ENCODE data around the gene GATA5. TPM values are rescaled to one million over a fixed set of nuclear protein-coding genes. Genes with fewer than 3 reads are reported as not detected.

The GATA5 gene
- total RNA-seq, 1 experiment from 2014 or later = 0.55 TPM

DNA sequence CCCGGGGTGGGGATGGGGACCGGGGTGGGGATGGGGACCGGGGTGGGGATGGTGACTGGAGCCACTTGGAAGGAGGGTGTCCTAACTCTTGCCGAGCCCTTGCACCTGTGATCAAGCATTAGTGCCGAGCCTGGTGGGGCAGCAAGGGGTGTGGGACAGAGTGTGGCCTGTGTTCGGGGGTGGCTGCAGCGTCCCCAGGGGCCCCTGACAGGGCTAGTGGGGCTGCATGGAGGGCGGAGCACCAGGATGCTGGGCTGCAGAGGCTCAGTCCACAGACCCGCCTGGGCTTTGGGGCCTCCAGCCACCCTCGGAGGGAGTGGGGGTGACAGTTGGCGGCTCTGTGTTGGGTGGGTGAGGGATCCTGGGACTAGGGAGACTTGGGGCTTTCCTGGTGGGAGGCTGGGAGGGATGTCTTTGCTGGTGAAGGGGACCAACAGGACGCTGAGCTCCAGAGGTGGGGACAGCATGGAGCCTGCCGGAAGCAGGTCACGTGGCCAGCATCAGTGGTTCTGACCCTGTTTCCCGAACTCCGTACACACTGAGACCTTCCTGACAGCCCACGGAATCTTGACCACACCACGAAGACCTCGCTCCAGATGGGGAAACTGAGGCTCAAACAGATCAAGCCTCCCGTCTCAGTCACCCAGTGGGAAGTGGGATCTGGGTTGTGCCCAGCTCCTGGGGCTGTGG, 53.0 kb downstream of the GATA5 start:
- Histone ChIP-seq H3K4me3 (ENCODE audit: insufficient read depth, low read depth, low read length) (no peak overlapping the region), H3K36me3 (replicated peaks; ENCODE audit: control insufficient read depth, insufficient read depth, low read length) (no peaks in the 10 kb centered on the region), H3K27me3 (ENCODE audit: control insufficient read depth, insufficient read depth, low read length) (no peaks in the 10 kb centered on the region)
- no peak for DNase-seq

DNA sequence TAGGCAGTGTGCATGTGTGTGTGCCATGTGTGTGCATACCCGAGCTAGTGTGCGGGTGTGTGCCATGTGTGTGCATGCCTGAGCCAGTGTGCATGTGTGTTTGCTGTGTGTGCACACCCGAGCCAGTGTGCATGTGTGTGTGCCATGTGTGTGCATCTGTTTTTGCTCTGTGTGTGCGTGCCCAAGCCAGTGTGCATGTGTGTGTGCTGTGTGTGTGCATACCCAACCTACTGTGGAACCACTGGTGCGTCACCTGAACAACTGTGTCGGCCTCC, 54.1 kb downstream of the GATA5 start:
- no peak for DNase-seq
- H3K36me3 ChIP-seq (replicated peaks; ENCODE audit: control insufficient read depth, insufficient read depth, low read length) = no peaks in the 10 kb centered on the region
- H3K4me3 ChIP-seq (ENCODE audit: insufficient read depth, low read depth, low read length) = no peak overlapping the region
- H3K27me3 ChIP-seq (ENCODE audit: control insufficient read depth, insufficient read depth, low read length) = no peaks in the 10 kb centered on the region

DNA sequence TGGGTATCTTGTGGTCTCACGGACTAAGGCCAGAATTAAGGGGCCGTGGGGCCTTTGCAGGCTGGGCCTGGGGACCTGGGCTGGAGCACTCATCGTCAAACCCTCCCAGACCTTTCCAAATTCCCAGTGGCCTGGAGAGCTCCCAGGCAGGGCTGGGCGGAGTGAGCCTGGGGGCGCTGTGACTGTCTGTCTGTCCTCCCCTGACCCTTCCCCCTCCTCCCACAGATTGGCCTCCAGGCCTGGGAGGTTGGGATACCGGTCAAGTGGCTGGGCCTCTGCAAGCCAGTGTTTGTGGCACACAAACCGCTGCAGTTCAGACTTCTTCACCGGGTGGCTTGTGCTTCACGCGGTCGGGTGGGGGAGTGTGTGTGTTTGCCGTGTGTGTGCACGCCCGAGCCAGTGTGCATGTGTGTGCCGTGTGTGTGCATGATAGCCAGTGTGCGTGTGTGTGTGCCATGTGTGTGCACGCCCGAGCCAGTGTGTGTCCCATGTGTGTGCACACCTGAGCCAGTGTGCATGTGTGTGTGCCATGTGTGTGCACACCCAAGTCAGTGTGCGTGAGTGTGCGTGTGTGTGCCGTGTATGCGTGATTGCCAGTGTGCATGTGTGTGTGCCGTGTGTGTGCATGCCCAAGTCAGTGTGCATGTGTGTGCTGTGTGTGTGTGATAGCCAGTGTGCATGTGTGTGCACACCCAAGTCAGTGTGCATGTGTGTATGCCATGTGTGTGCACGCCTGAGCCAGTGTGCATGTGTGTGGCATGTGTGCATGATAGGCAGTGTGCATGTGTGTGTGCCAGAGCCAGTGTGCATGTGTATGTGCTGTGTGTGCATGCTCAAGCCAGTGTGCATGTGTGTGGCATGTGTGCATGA, 54.7 kb downstream of the GATA5 start:
- Histone ChIP-seq H3K27me3 (ENCODE audit: control insufficient read depth, insufficient read depth, low read length) (no peaks in the 10 kb centered on the region), H3K4me3 (ENCODE audit: insufficient read depth, low read depth, low read length) (no peak overlapping the region), H3K36me3 (replicated peaks; ENCODE audit: control insufficient read depth, insufficient read depth, low read length) (no peaks in the 10 kb centered on the region)
- peak; percentile 78 for DNase-seq

DNA sequence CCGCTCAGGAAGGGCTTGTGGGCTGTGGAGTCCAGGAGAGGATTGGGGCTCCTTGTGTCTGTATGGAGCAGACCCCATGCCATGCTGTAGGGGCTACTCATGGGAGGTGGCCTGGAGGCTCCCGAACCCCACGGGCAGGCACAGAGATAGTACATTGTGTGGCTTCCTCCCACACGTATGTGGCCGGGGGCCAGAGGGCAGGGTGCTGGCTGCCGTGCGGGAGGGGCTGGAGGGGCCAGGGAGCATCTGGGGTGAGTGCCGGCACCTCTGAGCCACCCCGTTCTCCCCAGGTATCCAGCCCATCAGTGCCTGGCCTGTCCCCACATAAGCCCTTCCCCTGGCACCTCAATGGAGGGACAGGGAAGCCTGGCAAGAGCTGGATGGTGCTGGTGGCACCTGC, 56.0 kb downstream of the GATA5 start:
- no peaks in the 10 kb centered on the region for H3K36me3 ChIP-seq (replicated peaks; ENCODE audit: control insufficient read depth, insufficient read depth, low read length)
- no peak for DNase-seq
- H3K4me3 ChIP-seq (ENCODE audit: insufficient read depth, low read depth, low read length) = no peak overlapping the region
- no peaks in the 10 kb centered on the region for H3K27me3 ChIP-seq (ENCODE audit: control insufficient read depth, insufficient read depth, low read length)

- H3K27me3 ChIP-seq (ENCODE audit: control insufficient read depth, insufficient read depth, low read length) = no peaks in the 10 kb centered on the region
- H3K4me3 ChIP-seq (ENCODE audit: insufficient read depth, low read depth, low read length) = no peak overlapping the region
- DNase-seq = peak; percentile 65
- H3K36me3 ChIP-seq (replicated peaks; ENCODE audit: control insufficient read depth, insufficient read depth, low read length) = no peaks in the 10 kb centered on the region
Measured at GRCh38 chr20:62418709-62419487, 56.9 kb downstream of the GATA5 start.

DNA sequence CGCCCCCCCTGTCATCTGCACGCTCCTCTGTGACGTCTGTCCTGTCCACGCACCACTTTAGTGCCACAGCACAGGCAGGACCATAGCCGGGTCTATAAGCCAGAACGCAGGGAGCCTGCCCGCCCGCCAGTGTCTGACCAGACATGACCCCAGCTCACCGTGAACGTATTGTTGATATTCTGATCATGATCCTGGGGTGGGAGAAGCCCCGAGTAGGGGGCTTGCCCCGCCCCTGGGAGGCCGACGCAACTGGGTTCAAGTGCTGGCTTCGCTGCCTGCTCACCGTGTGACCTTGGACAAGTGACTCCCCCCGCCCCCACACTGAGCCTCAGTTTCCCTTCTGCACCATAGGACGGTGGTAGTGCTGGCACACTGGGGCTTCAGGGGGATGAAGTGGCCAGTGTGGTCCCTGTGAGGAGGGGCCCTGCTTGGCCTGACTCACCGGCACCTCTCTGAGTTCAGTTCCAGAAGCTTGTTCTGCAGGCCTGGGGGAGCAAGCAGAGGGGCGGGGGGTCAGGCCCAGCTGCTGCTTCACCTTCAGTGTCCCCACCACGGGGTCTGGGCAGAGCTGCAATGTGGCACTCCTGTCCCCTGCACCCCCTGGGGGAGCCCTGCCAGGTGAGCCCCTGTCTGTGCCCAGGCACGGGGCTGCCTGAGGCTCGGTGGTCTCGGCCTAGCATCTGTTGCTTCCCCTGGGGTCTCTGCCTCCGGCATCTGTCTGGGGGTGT, 57.6 kb downstream of the GATA5 start:
- peak; percentile 60 for DNase-seq
- no peak overlapping the region for H3K4me3 ChIP-seq (ENCODE audit: insufficient read depth, low read depth, low read length)
- H3K27me3 ChIP-seq (ENCODE audit: control insufficient read depth, insufficient read depth, low read length) = no peaks in the 10 kb centered on the region
- H3K36me3 ChIP-seq (replicated peaks; ENCODE audit: control insufficient read depth, insufficient read depth, low read length) = no peaks in the 10 kb centered on the region

DNA sequence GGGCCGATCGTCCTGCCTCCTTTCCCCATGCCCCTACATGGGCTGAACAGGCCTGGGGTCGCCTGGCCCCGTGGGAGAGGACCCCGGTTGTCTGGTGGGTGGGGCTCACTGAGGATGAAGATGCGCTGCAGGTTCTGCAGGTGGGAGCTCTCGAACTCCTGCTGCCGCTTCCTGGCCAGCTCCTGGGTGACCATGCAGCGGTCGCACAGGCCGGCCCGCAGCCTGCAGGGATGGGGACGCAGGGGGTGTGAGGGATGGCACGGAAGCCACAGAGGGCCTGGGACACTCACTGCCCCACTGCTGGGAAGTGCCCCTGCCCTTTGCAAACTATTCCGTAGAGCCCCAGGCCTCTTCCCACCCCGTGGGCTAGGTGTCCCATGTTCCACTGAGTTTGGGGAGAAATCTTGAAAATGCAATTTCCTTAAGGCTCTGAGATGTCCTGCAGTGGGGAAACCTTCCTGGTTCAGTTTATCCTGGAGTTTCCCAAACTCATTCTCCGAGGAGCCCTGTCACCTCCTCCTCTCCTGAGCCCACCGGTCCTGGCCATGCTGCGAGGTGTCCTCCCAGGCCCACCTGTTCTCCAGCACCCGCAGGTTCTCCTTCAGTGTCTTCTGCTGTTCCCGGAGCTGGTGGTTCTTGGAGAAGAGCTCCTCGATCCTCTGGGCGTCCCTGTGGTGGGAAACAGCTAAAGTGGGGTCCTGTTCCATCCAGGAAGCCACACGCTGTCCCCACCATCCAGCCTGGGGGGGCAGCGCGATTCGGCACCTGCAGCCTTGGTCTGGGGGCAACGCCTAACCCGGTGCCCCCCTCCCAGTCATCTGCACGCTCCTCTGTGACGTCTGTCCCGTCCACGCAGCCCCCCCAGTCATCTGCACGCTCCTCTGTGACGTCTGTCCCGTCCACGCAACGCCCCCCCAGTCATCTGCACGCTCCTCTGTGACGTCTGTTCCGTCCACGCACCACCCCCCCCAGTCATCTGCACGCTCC, 58.9 kb downstream of the GATA5 start:
- peak; percentile 72 for DNase-seq
- Histone ChIP-seq H3K36me3 (replicated peaks; ENCODE audit: control insufficient read depth, insufficient read depth, low read length) (no peaks in the 10 kb centered on the region), H3K4me3 (ENCODE audit: insufficient read depth, low read depth, low read length) (no peak overlapping the region), H3K27me3 (ENCODE audit: control insufficient read depth, insufficient read depth, low read length) (no peaks in the 10 kb centered on the region)

- Histone ChIP-seq H3K27me3 (ENCODE audit: control insufficient read depth, insufficient read depth, low read length) (no peaks in the 10 kb centered on the region), H3K4me3 (ENCODE audit: insufficient read depth, low read depth, low read length) (no peak overlapping the region), H3K36me3 (replicated peaks; ENCODE audit: control insufficient read depth, insufficient read depth, low read length) (no peaks in the 10 kb centered on the region)
- no peak for DNase-seq
Measured at GRCh38 chr20:62415354-62416111, 60.3 kb downstream of the GATA5 start.

- Histone ChIP-seq H3K36me3 (replicated peaks; ENCODE audit: control insufficient read depth, insufficient read depth, low read length) (no peaks in the 10 kb centered on the region), H3K4me3 (ENCODE audit: insufficient read depth, low read depth, low read length) (no peak overlapping the region), H3K27me3 (ENCODE audit: control insufficient read depth, insufficient read depth, low read length) (no peaks in the 10 kb centered on the region)
- peak; percentile 93 for DNase-seq
Measured at GRCh38 chr20:62413896-62414481, 61.8 kb downstream of the GATA5 start.

Other genes starting within 250 kb of the GATA5 start
- gene OSBPL2, start 237.5 kb downstream of the GATA5 start, total RNA-seq (2014; rRNA removed; shearing (Covaris generic)) = 21.9 and 26.1 TPM in 2 replicates
- gene ADRM1, start 173.0 kb downstream of the GATA5 start, total RNA-seq (2014; rRNA removed; shearing (Covaris generic)) = 224 and 290 TPM in 2 replicates
- 61.0 and 90.8 TPM in 2 replicates for gene LAMA5, start 108.7 kb downstream of the GATA5 start, total RNA-seq (2014; rRNA removed; shearing (Covaris generic))
- gene RPS21, start 88.9 kb downstream of the GATA5 start, total RNA-seq (2014; rRNA removed; shearing (Covaris generic)) = 877 and 1,118 TPM in 2 replicates
- gene CABLES2, start 68.7 kb downstream of the GATA5 start, total RNA-seq (2014; rRNA removed; shearing (Covaris generic)) = 7.7 and 8.3 TPM in 2 replicates
- gene RBBP8NL, start 48.5 kb downstream of the GATA5 start, total RNA-seq (2014; rRNA removed; shearing (Covaris generic)) = not detected in 2 replicates
- gene SLCO4A1, start 166.5 kb upstream of the GATA5 start, total RNA-seq (2014; rRNA removed; shearing (Covaris generic)) = 14.6 and 18.4 TPM in 2 replicates
- 0.30 and 1.1 TPM in 2 replicates for gene NTSR1, start 232.8 kb upstream of the GATA5 start, total RNA-seq (2014; rRNA removed; shearing (Covaris generic))

Measured in H7 (cell line).